GM12891 (cell line): ENCODE data around the gene CA4.

Experiments used
- POLR2A ChIP-seq: IDR thresholded peaks from 2 replicates; pipeline ENCODE4 v1.6.1; 2011; ENCODE audit warnings: low read depth, low read length, control low read depth
- POLR2AphosphoS5 ChIP-seq: IDR thresholded peaks from 2 replicates; pipeline ENCODE4 v1.6.1; 2011; ENCODE audit warnings: low read depth, low read length, control low read depth
- POU2F2 ChIP-seq: IDR thresholded peaks from 2 replicates; pipeline ENCODE4 v1.6.1; 2011; ENCODE audit warnings: low read depth, mild to moderate bottlenecking, control low read depth, low read length, moderate library complexity
- TAF1 ChIP-seq: IDR thresholded peaks from 2 replicates; pipeline ENCODE4 v1.6.1; 2011; ENCODE audit warnings: low read depth, low read length, control low read depth

- TF ChIP-seq POLR2AphosphoS5 (no peak), POU2F2 (no peak), TAF1 (no peak), POLR2A (no peak)
These were observed 15.4 kb downstream of the CA4 start for GRCh38 chr17:60165223-60165622.
